Measurements from ENCODE around the gene ZFAND3. TPM values are rescaled to one million over a fixed set of nuclear protein-coding genes. Genes with fewer than 3 reads are reported as not detected.

The ZFAND3 gene
- total RNA-seq, 4 donors from 2014 or later = 43.5 to 73.1 (median 49.0) TPM

DNA sequence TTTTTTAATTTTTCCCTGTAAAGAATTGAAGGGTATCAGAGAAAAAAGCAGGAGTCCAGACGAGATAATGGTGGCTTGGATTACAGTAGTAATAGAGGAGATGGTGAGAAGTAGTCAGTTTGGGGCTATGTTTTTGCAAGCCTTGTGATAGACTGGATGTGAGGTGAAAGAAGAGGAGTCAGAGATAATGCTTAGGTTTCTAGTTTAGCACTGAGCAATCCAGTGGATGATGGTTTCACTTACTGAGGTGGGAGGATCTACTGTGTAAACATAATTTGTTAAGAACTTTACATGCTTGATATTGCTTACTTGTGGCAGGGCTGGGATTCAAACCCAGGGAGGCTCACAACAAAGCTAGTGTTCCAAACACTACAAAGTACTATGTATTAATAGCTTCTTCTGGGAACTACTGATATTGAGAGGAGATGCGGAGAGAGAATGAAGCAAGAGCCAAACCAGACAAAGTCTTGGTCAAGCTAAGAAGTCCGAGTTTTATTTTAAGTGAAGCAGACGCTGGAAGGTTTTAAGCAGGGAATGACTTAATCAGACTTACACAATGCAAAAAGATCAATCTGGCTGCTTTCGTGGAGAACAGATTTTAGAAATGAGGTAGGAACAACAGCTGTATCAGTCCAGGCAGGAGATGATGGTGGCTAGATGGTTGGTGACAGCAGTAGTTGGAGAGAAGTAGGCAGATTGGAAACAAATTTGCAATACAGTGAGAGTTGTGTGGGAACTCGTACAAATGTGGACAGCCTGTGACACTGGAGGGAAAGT lies 58.0 kb downstream of the ZFAND3 start:
- TF ChIP-seq, protein P1, sequence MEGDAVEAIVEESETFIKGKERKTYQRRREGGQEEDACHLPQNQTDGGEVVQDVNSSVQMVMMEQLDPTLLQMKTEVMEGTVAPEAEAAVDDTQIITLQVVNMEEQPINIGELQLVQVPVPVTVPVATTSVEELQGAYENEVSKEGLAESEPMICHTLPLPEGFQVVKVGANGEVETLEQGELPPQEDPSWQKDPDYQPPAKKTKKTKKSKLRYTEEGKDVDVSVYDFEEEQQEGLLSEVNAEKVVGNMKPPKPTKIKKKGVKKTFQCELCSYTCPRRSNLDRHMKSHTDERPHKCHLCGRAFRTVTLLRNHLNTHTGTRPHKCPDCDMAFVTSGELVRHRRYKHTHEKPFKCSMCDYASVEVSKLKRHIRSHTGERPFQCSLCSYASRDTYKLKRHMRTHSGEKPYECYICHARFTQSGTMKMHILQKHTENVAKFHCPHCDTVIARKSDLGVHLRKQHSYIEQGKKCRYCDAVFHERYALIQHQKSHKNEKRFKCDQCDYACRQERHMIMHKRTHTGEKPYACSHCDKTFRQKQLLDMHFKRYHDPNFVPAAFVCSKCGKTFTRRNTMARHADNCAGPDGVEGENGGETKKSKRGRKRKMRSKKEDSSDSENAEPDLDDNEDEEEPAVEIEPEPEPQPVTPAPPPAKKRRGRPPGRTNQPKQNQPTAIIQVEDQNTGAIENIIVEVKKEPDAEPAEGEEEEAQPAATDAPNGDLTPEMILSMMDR (IDR thresholded peaks at IDR 0.05; ENCODE audit: low read depth) = no peak

DNA sequence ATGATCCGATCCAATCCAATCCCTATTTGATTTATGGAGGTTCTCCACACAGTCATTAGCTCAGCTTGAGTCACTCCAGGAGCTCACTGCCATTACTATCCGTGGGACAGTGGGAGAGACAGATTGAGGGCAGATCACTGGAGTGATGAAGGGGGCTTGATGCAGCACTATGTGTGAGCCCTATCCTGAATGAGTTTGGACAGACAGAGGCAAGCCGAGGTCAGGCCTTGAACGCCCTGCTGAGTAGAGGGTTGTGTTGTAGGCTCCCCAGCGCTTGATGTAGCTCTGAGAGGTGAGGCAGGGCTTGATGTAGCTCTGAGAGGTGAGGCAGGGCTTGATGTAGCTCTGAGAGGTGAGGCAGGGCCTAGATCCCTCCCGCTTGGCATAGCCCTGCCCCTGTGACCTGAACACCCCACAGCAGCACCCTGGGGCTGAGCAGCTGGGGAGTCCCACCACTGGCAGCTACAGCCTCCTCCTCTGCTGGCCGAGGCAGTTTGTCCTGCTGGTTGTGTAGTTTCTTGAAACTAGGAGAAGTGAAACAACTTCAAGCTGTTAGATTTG lies 58.7 kb downstream of the ZFAND3 start:
- TF ChIP-seq, protein P1 (IDR thresholded peaks at IDR 0.05; ENCODE audit: low read depth) = no peak

DNA sequence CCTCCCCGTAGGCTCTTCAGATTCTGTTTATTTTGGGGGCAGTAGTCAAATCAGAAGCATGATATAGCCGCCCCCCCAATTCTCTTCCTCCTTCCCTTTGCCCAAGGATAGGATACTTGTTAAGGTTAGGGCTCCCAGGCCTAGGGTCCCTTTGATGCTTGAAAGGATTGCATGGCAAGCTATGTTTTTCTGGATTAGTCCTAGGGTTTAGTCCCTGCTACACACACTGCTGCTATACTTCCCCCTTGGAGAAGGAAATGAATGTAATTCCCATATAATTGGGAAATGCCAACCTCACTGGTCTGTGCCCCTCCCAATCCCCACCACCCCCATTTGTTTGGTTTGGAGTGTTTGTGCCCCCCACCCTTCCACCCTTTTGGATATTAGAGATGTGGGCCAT lies 62.8 kb downstream of the ZFAND3 start:
- TF ChIP-seq, protein P1 (IDR thresholded peaks at IDR 0.05; ENCODE audit: low read depth) = no peak

DNA sequence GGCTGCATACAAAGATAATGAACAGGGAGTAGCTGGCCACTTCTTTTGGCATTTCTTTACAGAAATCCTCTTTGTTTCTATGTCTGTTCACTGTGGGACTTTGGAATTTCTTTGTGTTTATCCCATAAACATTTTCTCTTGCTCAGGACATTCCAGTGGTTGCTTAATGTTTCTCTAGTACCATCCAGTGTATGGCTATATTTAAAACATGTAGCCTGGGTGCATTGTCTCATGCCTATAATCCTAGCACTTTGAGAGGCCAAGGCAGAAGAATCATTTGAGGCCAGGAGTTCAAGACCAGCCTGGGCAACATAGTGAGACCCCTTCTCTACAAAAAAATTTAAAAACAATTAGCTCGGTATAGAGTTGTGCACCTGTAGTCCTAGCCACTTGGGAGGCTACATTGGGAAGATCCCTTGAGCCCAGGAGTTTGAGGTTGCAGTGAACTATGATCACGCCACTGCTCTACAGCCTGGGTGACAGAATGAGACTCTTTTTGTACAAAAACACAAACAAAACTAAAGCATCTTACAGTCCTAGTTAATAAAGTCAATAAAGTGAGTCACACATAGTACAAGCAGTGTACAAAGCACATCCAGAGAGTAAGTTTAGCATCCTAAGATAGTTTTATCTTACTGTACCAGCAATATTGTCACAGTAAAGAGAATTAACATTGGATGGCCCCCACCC lies 63.3 kb downstream of the ZFAND3 start:
- TF ChIP-seq, protein P1 (IDR thresholded peaks at IDR 0.05; ENCODE audit: low read depth) = no peak

DNA sequence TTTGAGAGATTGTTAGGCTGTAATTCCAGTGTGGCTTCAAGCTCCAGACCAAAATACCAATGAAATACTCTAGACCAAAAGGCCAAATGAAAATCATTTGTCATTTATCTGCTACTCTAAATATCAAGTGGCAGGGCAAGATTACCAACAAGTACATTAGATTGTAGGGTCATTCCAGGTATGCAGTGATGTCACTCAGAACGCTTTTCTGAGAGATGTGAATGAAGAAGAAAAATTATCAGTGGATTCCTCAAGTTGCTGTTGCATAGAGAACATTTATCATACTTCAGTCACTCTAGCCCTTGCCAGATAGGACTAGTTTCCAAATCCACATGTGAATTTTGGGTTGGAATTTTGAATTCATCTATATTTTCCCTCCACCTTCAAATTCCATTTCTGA lies 65.0 kb downstream of the ZFAND3 start:
- TF ChIP-seq, protein P1 (IDR thresholded peaks at IDR 0.05; ENCODE audit: low read depth) = no peak

DNA sequence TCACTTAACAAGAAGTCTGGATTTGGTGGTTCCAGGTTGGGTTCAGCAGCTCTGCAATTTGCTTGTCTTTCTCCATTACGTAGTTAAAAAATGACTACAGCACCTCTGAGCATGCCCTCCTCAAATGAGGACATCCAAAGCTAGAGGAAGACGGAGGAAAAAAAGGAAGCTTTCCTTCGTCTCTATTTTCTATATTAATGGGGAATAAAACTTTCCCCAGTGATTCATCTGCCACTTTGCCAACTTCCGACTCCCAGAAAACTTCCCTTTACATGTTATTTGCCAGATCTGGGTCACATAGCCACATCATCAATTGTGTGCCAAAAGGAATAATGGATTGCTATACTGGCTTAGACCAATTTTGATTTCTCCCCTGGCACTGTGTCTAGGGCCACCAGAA lies 69.5 kb downstream of the ZFAND3 start:
- TF ChIP-seq, protein P1 (IDR thresholded peaks at IDR 0.05; ENCODE audit: low read depth) = no peak

DNA sequence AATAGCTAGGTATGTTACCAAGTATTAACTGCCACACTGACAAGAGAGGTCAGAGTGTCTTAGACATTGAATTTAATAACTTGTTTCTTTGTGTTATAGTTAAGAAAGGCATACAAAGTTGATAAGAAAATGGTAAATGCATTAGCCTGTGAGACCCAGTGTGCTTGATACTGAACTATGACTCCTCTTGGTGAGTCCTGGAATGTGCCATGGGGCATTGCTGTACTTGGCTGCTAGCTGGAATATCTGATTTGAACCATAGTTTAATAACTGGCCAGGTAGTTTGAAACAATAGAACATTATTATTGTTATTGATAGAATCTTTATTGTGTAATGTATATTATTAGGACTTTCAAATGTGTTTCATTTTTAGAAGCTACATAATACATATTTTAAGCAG lies 70.0 kb downstream of the ZFAND3 start:
- TF ChIP-seq, protein P1 (IDR thresholded peaks at IDR 0.05; ENCODE audit: low read depth) = no peak
